A549 (cell line): ENCODE results near the gene SS18L1. TPM values are rescaled to one million over a fixed set of nuclear protein-coding genes. Genes with fewer than 3 reads are reported as not detected.

Source experiments
- ATAC-seq, 2 experiments: fragments of 200-7000 bp in 1 of 2; fragments of >200 bp in 1 of 2; cut with Nextera tagmentation in 1 of 2; cut with Tn5 transposase in 1 of 2; 3 replicates each; pipeline versions ENCODE4 v1.8.0 to v1.9.1; 2018 to 2020; ENCODE audit warnings: mild to moderate bottlenecking in 1 of 2, moderate library complexity in 1 of 2
- CTCF ChIA-PET: fragments of 300-600 bp; sonication (Branson Sonifier 250); formaldehyde crosslinking; extraction: SDS; loops from one replicate; lab custom pipeline; 2021; ENCODE audit warnings: antibody characterized with exemption, inconsistent platforms; lab: Yijun Ruan, JAX
- POLR2A ChIA-PET: fragments of 350-600 bp; formaldehyde crosslinking; extraction: SDS; loops from one replicate; lab custom pipeline; 2021; ENCODE audit warnings: antibody characterized with exemption, inconsistent platforms; lab: Yijun Ruan, JAX
- DNase-seq, 2 experiments: peaks; one replicate each; pipeline versions ENCODE4 v3.0.0 to v3.0.0-alpha.2; 2011 to 2016; ENCODE audit warnings: low read depth in 1 of 2, low spot score in 1 of 2
- FAIRE-seq: peaks from 2 replicates; lab custom pipeline; 2011; peaks lifted over from hg19 to GRCh38; lab: Jason Lieb, UNC
- H3K27ac ChIP-seq, 2 experiments: fragments of >200 bp; sonication (Bioruptor Twin); formaldehyde crosslinking; 3 replicates each; pipeline ENCODE4 v1.5.1; 2016 to 2017
- H3K4me1 ChIP-seq: fragments of >200 bp; sonication (Bioruptor Twin); formaldehyde crosslinking; 3 replicates; pipeline ENCODE4 v1.6.1; 2016
- H3K4me2 ChIP-seq: fragments of >200 bp; sonication (Bioruptor Twin); formaldehyde crosslinking; 3 replicates; pipeline ENCODE4 v1.6.1; 2016
- H3K4me3 ChIP-seq: fragments of >200 bp; sonication (Bioruptor Twin); formaldehyde crosslinking; 3 replicates; pipeline ENCODE4 v1.5.1; 2016
- H3K9me3 ChIP-seq: fragments of >200 bp; sonication (Bioruptor Twin); formaldehyde crosslinking; 3 replicates; pipeline ENCODE4 v1.6.1; 2016
- BHLHE40 ChIP-seq: IDR thresholded peaks from 2 replicates; pipeline ENCODE4 v1.6.1; 2012; ENCODE audit warnings: low read depth, low read length, inconsistent platforms
- CBX2 ChIP-seq: fragments of 200-600 bp; sonication (generic); IDR thresholded peaks from 2 replicates; pipeline ENCODE4 v1.6.1; 2016; ENCODE audit warnings: low read depth, mild to moderate bottlenecking, borderline replicate concordance
- CBX8 ChIP-seq: fragments of 200-600 bp; sonication (generic); IDR thresholded peaks from 2 replicates; pipeline ENCODE4 v1.6.1; 2016
- CEBPB ChIP-seq, 2 experiments: fragments of >200 bp in 1 of 2; sonication (Bioruptor Twin) in 1 of 2; formaldehyde crosslinking in 1 of 2; IDR thresholded peaks; 2 replicates each; pipeline ENCODE4 v1.6.1; 2012 to 2016
- CHD2 ChIP-seq: fragments of 150-350 bp; IDR thresholded peaks from 2 replicates; pipeline ENCODE4 v1.6.1; 2014; ENCODE audit warnings: low read length; ENCODE audit not compliant: partially characterized antibody
- CHD4 ChIP-seq: fragments of 200-600 bp; sonication (generic); IDR thresholded peaks from 2 replicates; pipeline ENCODE4 v1.6.1; 2016; ENCODE audit warnings: antibody characterized with exemption, mild to moderate bottlenecking, borderline replicate concordance
- EHMT2 ChIP-seq: fragments of 200-600 bp; sonication (generic); IDR thresholded peaks from 2 replicates; pipeline ENCODE4 v1.6.1; 2016; ENCODE audit warnings: antibody characterized with exemption, low read depth, mild to moderate bottlenecking, moderate library complexity
- ESRRA ChIP-seq: fragments of 150-350 bp; IDR thresholded peaks from 2 replicates; pipeline ENCODE4 v1.6.1; 2014; ENCODE audit warnings: mild to moderate bottlenecking, low read length, borderline replicate concordance
- FOSB ChIP-seq: fragments of 250-450 bp; sonication (Bioruptor Pico); IDR thresholded peaks from 2 replicates; pipeline ENCODE4 v1.5.0; 2020; ENCODE audit warnings: mild to moderate bottlenecking, moderate library complexity
- HDAC2 ChIP-seq: fragments of 200-600 bp; sonication (generic); IDR thresholded peaks from 2 replicates; pipeline ENCODE4 v1.6.1; 2016
- HEYL ChIP-seq: fragments of 250-450 bp; sonication (Bioruptor Pico); IDR thresholded peaks from 2 replicates; pipeline ENCODE4 v1.8.0; 2021; ENCODE audit warnings: mild to moderate bottlenecking, moderate library complexity
- HOXA7 ChIP-seq: fragments of 250-450 bp; sonication (Bioruptor Pico); IDR thresholded peaks from 2 replicates; pipeline ENCODE4 v1.5.0; 2020; ENCODE audit warnings: mild to moderate bottlenecking, moderate library complexity
- HOXB13 ChIP-seq: fragments of 250-450 bp; sonication (Bioruptor Pico); IDR thresholded peaks from 2 replicates; pipeline ENCODE4 v1.5.0; 2020; ENCODE audit warnings: low read depth, mild to moderate bottlenecking, moderate library complexity
- KDM1A ChIP-seq: fragments of 200-600 bp; sonication (generic); IDR thresholded peaks from 2 replicates; pipeline ENCODE4 v1.6.1; 2016; ENCODE audit warnings: low read depth, mild to moderate bottlenecking
- KDM5A ChIP-seq: fragments of 200-600 bp; sonication (generic); IDR thresholded peaks from 2 replicates; pipeline ENCODE4 v1.6.1; 2016; ENCODE audit warnings: antibody characterized with exemption, mild to moderate bottlenecking
- MAZ ChIP-seq: fragments of 150-350 bp; IDR thresholded peaks from 2 replicates; pipeline ENCODE4 v1.6.1; 2014; ENCODE audit warnings: antibody characterized with exemption, low read depth, low read length, borderline replicate concordance
- MYC ChIP-seq: IDR thresholded peaks from 2 replicates; pipeline ENCODE4 v1.6.1; 2012; ENCODE audit warnings: mild to moderate bottlenecking, inconsistent platforms, low read length, improper control_type of control experiment, borderline replicate concordance
- PHF8 ChIP-seq: fragments of 200-600 bp; sonication (generic); IDR thresholded peaks from 2 replicates; pipeline ENCODE4 v1.6.1; 2016; ENCODE audit warnings: low read depth, mild to moderate bottlenecking, antibody characterized with exemption, moderate library complexity, borderline replicate concordance
- POLR2A ChIP-seq: IDR thresholded peaks from 2 replicates; pipeline ENCODE4 v1.6.1; 2012; ENCODE audit warnings: mild to moderate bottlenecking, low read length
- POLR2AphosphoS2 ChIP-seq: conservative IDR thresholded peaks from 2 replicates; pipeline ENCODE4 v1.6.1; 2012; ENCODE audit warnings: low read length, improper control_type of control experiment, inconsistent platforms
- RCOR1 ChIP-seq: fragments of 150-350 bp; IDR thresholded peaks from 2 replicates; pipeline ENCODE4 v1.6.1; 2014; ENCODE audit warnings: antibody characterized with exemption, low read length, low read depth
- RFX5 ChIP-seq: fragments of 450-650 bp; IDR thresholded peaks from 2 replicates; pipeline ENCODE4 v1.7.1; 2014; ENCODE audit warnings: antibody characterized with exemption, mild to moderate bottlenecking, moderate library complexity
- RNF2 ChIP-seq: fragments of 200-600 bp; sonication (generic); IDR thresholded peaks from 2 replicates; pipeline ENCODE4 v1.6.1; 2016; ENCODE audit warnings: low read depth, mild to moderate bottlenecking, antibody characterized with exemption, moderate library complexity, borderline replicate concordance
- SMC3 ChIP-seq: fragments of >200 bp; sonication (Bioruptor Twin); formaldehyde crosslinking; IDR thresholded peaks from 3 replicates; pipeline ENCODE4 v1.6.1; 2018; ENCODE audit warnings: inconsistent platforms
- TFCP2L1 ChIP-seq: fragments of 250-450 bp; sonication (Bioruptor Pico); IDR thresholded peaks from 2 replicates; pipeline ENCODE4 v1.5.0; 2021; ENCODE audit warnings: mild to moderate bottlenecking
- ZFP36 ChIP-seq: fragments of 450-650 bp; IDR thresholded peaks from 2 replicates; pipeline ENCODE4 v1.6.1; 2014; ENCODE audit warnings: borderline replicate concordance; ENCODE audit not compliant: partially characterized antibody
- whole genome bisulfite sequencing: methylation state at CpG from one replicate; pipeline ENCODE4 v1.1.6; 2017; ENCODE audit errors: missing lambda C conversion rate; 5-methylcytosine and 5-hydroxymethylcytosine counted together
- polyA plus RNA-seq, 4 experiments: library from polyadenylated mRNA; depleted of rRNA in 3 of 4; stranded (reverse); fragments of >200 nt; fragmentation: RNase III in 1 of 4; extraction: RNeasy Plus Mini Kit Qiagen cat#74134 plus additional on column Dnase treatment in 1 of 4; gene quantifications; 2 replicates in 3 of 4; 3 replicates in 1 of 4; pipeline ENCODE4 v1.2.3, GENCODE V29; 2011 to 2017
- TF ChIP-seq, protein P1 (sequence below): fragments of 250-450 bp; sonication (Bioruptor Pico); IDR thresholded peaks from 2 replicates; pipeline ENCODE4 v1.5.0; 2020; ENCODE audit warnings: low read depth, mild to moderate bottlenecking, moderate library complexity
- TF ChIP-seq, protein P2 (sequence below): fragments of 150-350 bp; IDR thresholded peaks from 2 replicates; pipeline ENCODE4 v1.6.1; 2014; ENCODE audit warnings: low read depth, mild to moderate bottlenecking, low read length
- TF ChIP-seq, protein P3 (sequence below): fragments of 450-650 bp; IDR thresholded peaks from 2 replicates; pipeline ENCODE4 v1.6.1; 2014; ENCODE audit warnings: antibody characterized with exemption
- TF ChIP-seq, protein P4 (sequence below): IDR thresholded peaks from 2 replicates; pipeline ENCODE4 v1.6.1; 2012
- TF ChIP-seq, protein P5 (sequence below): fragments of >200 bp; sonication (Bioruptor Twin); formaldehyde crosslinking; IDR thresholded peaks from 3 replicates; pipeline ENCODE4 v1.5.1; 2016

The SS18L1 gene
- polyA plus RNA-seq, 2 of the 4 experiments (the other 2 are of a cell fraction) = 7.4 to 13.1 TPM

DNA sequence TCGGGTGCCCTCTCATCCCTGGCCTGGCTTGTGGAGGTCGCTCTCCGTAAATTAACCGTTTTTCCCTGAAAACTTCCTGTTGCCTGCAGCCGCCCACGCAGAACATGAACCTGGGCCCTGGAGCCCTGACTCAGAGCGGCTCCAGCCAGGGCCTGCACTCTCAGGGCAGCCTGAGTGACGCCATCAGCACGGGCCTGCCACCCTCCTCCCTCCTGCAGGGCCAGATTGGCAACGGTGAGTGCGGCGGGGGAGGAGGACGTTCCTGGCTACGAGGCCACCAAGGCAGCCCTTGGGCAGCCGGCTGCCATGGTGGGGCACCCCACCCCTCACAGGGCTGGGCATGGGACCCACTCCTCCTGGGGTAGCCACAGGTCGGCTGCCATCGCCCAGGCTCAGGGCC, 17.8 kb downstream of the SS18L1 start (continued):
- TF ChIP-seq PHF8 (no peak), HOXA7 (CRISPR knock-in tag) (no peak), POLR2A (no peak), CBX2 (no peak)
- TF ChIP-seq, all 56 proteins: peak for 0

DNA sequence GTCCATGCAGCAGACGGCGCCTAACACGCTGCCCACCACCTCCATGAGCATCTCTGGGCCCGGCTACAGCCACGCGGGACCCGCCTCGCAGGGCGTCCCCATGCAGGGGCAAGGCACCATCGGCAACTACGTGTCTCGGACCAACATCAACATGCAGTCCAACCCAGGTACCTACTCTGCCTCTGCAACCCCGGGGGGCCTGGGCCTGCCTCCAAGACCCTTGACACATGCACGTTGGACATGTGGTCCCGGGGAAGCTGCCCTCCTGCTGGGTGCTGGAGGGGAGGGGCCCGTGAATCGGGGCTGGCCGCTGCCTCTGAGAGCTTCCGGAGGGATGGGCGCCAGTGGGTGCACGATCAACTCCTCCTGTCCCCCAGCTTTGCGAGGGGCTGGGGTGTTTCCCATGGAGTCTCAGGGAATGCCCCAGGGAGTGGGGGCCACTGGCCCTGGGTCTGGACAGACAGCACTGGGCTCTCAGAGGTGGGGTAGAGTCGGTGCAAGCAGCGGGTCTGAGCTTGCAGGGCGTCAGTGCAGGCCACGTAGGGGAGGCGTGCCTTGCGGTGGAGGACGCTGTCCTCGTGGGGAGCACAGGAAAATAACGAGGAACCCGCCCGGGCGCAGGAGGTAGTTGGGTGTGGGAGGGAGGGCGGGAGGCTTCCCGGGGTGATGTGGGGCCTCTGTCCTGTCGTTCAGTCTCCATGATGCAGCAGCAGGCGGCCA, 19.4 kb downstream of the SS18L1 start:
- H3K4me1 ChIP-seq = no peaks in the 10 kb centered on the region
- DNase-seq = no peak
- H3K27ac ChIP-seq = no peak overlapping the region
- no peak overlapping the region for H3K4me3 ChIP-seq
- no peak overlapping the region for H3K4me2 ChIP-seq
- H3K9me3 ChIP-seq = no peaks in the 10 kb centered on the region
- WGBS = 97% methylated on average over 13 of the region's 38 CpGs
- CTCF ChIA-PET = interaction anchor here (1.2 kb wide), 2 partner anchors 11 to 152 kb away, joined by 3 read pairs; no protein-coding TSS in a partner anchor
- POLR2A ChIA-PET = no interaction called here
- no peak for TF ChIP-seq RCOR1
- TF ChIP-seq, protein P1, sequence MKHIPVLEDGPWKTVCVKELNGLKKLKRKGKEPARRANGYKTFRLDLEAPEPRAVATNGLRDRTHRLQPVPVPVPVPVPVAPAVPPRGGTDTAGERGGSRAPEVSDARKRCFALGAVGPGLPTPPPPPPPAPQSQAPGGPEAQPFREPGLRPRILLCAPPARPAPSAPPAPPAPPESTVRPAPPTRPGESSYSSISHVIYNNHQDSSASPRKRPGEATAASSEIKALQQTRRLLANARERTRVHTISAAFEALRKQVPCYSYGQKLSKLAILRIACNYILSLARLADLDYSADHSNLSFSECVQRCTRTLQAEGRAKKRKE (CRISPR knock-in tag) = no peak
- no peak for TF ChIP-seq ZFP36
- no peak for TF ChIP-seq CHD4
- no peak for TF ChIP-seq BHLHE40
- no peak for TF ChIP-seq CBX8
- no peak for TF ChIP-seq HOXA7 (CRISPR knock-in tag)
- TF ChIP-seq FOSB (CRISPR knock-in tag) = no peak
- no peak for TF ChIP-seq KDM5A
- no peak for TF ChIP-seq MAZ
- TF ChIP-seq, protein P2, sequence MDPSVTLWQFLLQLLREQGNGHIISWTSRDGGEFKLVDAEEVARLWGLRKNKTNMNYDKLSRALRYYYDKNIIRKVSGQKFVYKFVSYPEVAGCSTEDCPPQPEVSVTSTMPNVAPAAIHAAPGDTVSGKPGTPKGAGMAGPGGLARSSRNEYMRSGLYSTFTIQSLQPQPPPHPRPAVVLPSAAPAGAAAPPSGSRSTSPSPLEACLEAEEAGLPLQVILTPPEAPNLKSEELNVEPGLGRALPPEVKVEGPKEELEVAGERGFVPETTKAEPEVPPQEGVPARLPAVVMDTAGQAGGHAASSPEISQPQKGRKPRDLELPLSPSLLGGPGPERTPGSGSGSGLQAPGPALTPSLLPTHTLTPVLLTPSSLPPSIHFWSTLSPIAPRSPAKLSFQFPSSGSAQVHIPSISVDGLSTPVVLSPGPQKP = no peak
- no peak for TF ChIP-seq CEBPB (IDR thresholded peaks at IDR 0.05)
- TF ChIP-seq, protein P3, sequence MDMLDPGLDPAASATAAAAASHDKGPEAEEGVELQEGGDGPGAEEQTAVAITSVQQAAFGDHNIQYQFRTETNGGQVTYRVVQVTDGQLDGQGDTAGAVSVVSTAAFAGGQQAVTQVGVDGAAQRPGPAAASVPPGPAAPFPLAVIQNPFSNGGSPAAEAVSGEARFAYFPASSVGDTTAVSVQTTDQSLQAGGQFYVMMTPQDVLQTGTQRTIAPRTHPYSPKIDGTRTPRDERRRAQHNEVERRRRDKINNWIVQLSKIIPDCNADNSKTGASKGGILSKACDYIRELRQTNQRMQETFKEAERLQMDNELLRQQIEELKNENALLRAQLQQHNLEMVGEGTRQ = no peak
- no peak for TF ChIP-seq CHD2
- no peak for TF ChIP-seq ESRRA
- no peak for TF ChIP-seq RFX5
- ATAC-seq = no peak
- no peak for FAIRE-seq

DNA sequence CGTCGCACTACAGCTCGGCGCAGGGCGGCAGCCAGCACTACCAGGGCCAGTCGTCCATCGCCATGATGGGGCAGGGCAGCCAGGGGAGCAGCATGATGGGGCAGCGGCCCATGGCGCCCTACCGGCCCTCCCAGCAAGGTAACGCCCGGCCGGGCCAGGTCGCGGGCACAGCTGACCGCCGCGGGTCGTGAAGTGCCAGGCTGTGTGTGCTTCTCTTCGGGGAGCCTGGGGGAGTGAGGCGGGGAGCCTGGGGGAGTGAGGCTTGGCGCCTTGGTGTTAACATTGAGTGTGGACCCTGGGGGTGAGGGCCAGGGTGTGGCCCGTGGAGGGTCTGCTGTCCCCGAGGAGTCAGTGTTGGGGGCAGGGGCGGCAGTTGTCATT, 19.9 kb downstream of the SS18L1 start:
- ATAC-seq = no peak
- TF ChIP-seq MAZ (no peak), KDM1A (no peak), HOXB13 (CRISPR knock-in tag) (no peak), PHF8 (no peak), SMC3 (no peak), CHD4 (no peak), HEYL (no peak), RNF2 (no peak), POLR2AphosphoS2 (no peak), MYC (no peak), EHMT2 (no peak), HDAC2 (no peak), KDM5A (no peak), BHLHE40 (no peak), TFCP2L1 (CRISPR knock-in tag) (no peak), RFX5 (no peak), ZFP36 (no peak)
- TF ChIP-seq, protein P4, sequence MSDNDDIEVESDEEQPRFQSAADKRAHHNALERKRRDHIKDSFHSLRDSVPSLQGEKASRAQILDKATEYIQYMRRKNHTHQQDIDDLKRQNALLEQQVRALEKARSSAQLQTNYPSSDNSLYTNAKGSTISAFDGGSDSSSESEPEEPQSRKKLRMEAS = no peak
- TF ChIP-seq, protein P5, sequence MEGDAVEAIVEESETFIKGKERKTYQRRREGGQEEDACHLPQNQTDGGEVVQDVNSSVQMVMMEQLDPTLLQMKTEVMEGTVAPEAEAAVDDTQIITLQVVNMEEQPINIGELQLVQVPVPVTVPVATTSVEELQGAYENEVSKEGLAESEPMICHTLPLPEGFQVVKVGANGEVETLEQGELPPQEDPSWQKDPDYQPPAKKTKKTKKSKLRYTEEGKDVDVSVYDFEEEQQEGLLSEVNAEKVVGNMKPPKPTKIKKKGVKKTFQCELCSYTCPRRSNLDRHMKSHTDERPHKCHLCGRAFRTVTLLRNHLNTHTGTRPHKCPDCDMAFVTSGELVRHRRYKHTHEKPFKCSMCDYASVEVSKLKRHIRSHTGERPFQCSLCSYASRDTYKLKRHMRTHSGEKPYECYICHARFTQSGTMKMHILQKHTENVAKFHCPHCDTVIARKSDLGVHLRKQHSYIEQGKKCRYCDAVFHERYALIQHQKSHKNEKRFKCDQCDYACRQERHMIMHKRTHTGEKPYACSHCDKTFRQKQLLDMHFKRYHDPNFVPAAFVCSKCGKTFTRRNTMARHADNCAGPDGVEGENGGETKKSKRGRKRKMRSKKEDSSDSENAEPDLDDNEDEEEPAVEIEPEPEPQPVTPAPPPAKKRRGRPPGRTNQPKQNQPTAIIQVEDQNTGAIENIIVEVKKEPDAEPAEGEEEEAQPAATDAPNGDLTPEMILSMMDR = no peak
- TF ChIP-seq, all 56 proteins: peak for 0
- Histone ChIP-seq H3K4me2 (no peak overlapping the region), H3K27ac (no peak overlapping the region), H3K9me3 (no peaks in the 10 kb centered on the region), H3K4me1 (no peaks in the 10 kb centered on the region), H3K4me3 (no peak overlapping the region)
- FAIRE-seq (no peak), DNase-seq (no peak)
- 90% methylated on average over 11 of the region's 25 CpGs for WGBS
- ChIA-PET POLR2A (no interaction called here), CTCF (interaction anchor here (1.2 kb wide), 2 partner anchors 11 to 153 kb away, joined by 3 read pairs; no protein-coding TSS in a partner anchor)
